GM12892 (cell line): ENCODE data around the gene DISP2.

Experiments used
- DNase-seq: peaks from one replicate; pipeline ENCODE4 v3.0.0; 2011; ENCODE audit not compliant: insufficient read length
- FAIRE-seq: peaks from 2 replicates; lab custom pipeline; 2011; peaks lifted over from hg19 to GRCh38; lab: Jason Lieb, UNC
- POLR2A ChIP-seq: IDR thresholded peaks from 2 replicates; pipeline ENCODE4 v1.6.1; 2011; ENCODE audit warnings: low read depth, low read length, control low read depth
- POLR2AphosphoS5 ChIP-seq: IDR thresholded peaks from 2 replicates; pipeline ENCODE4 v1.6.1; 2011; ENCODE audit warnings: low read depth, low read length, control low read depth
- TAF1 ChIP-seq: IDR thresholded peaks from 2 replicates; pipeline ENCODE4 v1.6.1; 2011; ENCODE audit warnings: low read depth, mild to moderate bottlenecking, control low read depth, low read length, borderline replicate concordance

The DISP2 gene

GRCh38 chr15:40320931-40321371, 37.1 kb upstream of the DISP2 start:
- TF ChIP-seq POLR2A (no peak), POLR2AphosphoS5 (no peak), TAF1 (no peak)
- FAIRE-seq: peak; percentile 56
- DNase-seq: no peak

GRCh38 chr15:40322531-40323238, 35.3 kb upstream of the DISP2 start:
- FAIRE-seq: no peak
- no peak for TF ChIP-seq TAF1
- no peak for TF ChIP-seq POLR2AphosphoS5
- no peak for TF ChIP-seq POLR2A
- no peak for DNase-seq

DNA sequence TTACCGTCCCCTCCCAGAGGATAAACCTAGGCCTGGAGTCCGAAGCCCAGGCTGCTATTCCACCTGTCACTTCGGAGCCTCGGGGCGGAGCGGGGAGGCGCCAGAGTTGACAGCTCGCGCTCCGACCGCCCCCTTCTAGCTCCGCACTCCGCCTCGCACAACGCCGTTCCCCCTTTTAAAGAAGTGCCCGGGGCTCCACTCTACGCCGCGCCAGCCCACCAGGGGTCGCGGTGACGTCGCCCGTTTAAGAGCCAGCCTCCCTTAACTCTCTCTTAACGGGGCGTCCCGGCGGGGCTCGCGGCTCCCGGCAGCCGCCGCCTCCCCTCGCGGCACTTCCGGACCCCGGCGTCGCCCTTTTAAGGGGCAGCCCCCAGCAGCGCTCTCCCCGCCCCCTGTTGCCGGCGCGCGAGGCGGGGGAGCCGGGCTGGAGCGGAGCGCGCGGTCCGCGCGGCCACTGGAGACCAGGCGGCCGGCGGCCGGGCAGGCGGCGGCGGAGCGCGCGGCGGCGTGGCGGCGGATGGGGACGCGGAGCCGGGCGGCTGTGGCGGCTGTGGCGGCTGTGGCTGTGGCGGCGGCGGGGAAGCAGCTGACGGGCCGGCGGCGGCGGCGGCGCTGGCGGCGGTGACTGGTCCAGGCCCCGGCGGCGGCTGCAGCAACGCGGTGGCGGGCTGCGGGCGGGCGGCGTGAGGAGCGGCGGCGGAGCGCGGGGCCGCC, 34.6 kb upstream of the DISP2 start, which contains the start of gene INAFM2:
INAFM2 (plus strand) TSS at position 454 of the 714 bp plus-strand sequence. CDS start 364 bp downstream, outside the sequence.
- FAIRE-seq (peak; percentile 92), DNase-seq (peak; percentile 99)

DNA sequence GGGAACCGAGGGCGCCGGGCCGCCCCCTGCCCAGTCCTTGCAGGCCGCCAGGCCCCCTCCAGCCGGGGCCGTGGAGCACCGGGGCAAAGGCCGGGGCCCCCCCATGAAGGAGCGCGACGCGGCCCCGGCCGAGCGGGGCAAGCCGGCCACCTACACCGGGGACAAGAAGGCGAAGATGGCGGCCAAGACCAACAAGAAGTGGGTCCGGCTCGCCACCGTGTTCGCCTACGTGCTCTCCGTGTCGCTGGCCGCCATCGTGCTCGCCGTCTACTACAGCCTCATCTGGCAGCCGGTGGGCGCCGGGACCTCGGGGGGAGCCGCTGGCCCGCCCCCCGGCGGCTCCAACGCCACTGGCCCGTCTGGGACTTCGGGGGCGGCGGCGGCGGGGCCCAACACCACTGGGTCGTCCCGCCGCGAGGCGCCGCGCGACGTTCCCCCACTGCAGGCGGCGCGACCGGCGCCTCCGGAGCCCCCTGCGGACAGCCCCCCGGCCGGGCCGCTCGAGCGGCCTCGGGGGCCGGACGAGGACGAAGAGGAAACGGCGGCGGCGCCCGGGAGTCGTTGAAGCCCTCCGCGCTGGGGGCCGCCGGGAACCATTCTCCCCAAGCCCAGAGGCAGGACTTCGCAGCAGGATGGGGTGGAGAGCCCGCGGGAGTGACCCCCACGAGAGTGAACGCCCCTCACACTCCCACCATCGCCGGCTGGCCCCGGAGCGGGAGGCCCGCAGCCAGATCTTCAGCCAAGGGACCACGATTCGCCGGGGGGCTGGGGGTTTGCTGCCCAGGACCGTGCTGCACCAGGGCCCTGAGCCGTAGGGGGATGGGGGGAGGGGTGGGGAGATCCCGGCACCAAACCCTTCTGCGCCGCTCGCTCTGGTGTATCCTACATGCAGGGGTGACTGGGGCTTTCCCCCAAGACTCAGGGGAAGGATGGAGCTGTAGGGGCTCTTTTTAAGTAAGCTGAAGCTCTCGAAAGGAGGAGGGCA, 33.8 kb upstream of the DISP2 start:
- FAIRE-seq (no peak), DNase-seq (no peak)
- TF ChIP-seq POLR2AphosphoS5: no peak
- TF ChIP-seq TAF1: no peak
- TF ChIP-seq POLR2A: no peak

More for the DNA sequence above, 34.6 kb upstream of the DISP2 start, which contains the start of gene INAFM2:
- no peak for TF ChIP-seq POLR2AphosphoS5
- peak; percentile 30; the same call in 1 of the 2 replicates for TF ChIP-seq POLR2A

DNA sequence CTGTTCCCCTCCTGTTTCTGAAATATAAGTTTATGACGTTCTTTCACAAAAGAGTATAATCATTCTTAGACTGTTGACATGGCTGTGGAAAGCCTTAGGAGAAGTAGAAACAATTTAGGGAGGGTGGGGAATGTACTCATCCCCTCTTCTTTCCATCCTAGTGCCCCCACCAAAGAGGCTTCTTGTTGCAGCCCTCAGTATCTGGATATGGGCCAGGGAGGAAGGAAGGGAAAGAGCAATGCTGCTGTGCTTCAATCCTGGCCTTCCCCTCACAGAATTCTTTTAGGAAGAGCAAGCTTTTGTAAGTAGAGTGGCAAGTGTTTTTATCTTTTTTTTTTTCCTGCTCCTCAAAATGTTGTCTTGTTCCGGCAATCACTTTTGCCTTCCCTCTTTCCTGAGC, 32.8 kb upstream of the DISP2 start:
- DNase-seq (no peak), FAIRE-seq (no peak)
- TF ChIP-seq TAF1 (no peak), POLR2A (no peak), POLR2AphosphoS5 (no peak)

GRCh38 chr15:40325700-40326099, 32.3 kb upstream of the DISP2 start:
- no peak for FAIRE-seq
- no peak for DNase-seq
- TF ChIP-seq POLR2A: no peak
- TF ChIP-seq TAF1: no peak
- TF ChIP-seq POLR2AphosphoS5: no peak

GRCh38 chr15:40327457-40327856, 30.6 kb upstream of the DISP2 start:
- DNase-seq (no peak), FAIRE-seq (no peak)
- TF ChIP-seq POLR2AphosphoS5 (no peak), POLR2A (no peak), TAF1 (no peak)

DNA sequence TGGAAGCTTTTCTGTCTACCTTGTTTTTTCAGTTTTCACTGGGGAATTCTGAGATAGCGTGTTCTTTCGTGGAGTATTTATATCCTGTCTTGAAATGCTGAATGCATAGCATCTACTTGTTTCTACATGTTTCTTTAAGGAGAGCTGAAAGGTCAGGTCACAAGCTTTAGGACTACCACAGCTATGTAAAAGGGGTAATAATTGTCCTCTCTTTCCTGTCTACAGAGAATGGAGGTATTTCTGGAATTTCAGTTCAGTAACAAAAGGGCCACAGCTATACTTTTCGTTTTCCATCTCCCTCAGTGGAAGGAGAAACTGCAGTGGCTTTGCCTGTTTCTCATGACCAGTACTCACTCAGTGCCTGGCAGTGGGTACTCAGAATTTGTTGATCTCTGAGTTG, 29.8 kb upstream of the DISP2 start:
- DNase-seq (no peak), FAIRE-seq (no peak)
- TF ChIP-seq TAF1 (no peak), POLR2A (no peak), POLR2AphosphoS5 (no peak)

- DNase-seq (no peak), FAIRE-seq (no peak)
- no peak for TF ChIP-seq TAF1
- TF ChIP-seq POLR2AphosphoS5: no peak
- no peak for TF ChIP-seq POLR2A
These were observed 29.3 kb upstream of the DISP2 start for GRCh38 chr15:40328751-40329150.

DNA sequence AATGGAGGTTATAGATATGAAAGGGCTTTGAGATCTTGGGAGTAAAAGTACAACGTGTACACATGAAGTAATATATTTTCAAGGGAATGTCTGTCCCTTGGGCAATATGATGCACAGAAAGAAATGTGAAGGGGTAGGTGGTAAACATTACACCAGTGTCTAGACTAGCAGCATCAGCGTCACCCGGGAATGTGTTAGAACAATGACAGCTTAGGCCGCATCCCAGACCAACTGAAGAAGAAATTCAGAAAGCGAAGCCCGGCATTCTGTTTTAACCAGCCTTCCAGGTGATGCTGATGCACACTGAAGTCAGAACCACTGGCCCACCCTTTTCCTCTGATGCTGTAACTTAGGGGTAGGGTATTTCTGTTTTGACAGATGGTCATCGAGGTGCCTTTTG, 28.2 kb upstream of the DISP2 start:
- no peak for FAIRE-seq
- DNase-seq: no peak
- TF ChIP-seq POLR2A: no peak
- TF ChIP-seq TAF1: no peak
- no peak for TF ChIP-seq POLR2AphosphoS5

DNA sequence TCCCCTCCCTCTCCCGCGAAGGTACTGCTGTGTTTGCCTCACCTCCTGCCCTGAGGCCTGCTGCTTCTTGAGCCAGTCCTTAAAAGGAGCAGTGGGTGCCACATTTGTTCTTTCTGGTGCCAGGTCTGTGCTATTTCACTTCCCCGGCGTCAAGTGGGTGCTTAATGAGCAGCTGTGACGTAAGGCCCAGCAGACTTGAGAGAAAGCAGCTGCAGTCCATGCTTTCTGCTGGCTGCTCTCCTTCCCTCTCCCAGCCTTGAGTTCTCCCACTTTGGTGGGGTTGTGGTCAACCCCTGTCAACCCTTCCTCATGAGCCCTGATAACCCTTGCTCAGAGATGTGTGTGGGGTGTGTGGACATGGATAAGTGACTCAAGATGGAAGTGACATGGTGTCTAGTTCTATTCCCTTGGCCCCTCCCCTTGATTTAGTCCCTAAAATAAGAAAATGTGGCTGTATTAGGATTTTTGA, 27.6 kb upstream of the DISP2 start:
- TF ChIP-seq TAF1 (no peak), POLR2A (no peak), POLR2AphosphoS5 (no peak)
- no peak for DNase-seq
- no peak for FAIRE-seq

- DNase-seq: no peak
- TF ChIP-seq POLR2A: no peak
- no peak for TF ChIP-seq TAF1
- no peak for TF ChIP-seq POLR2AphosphoS5
- FAIRE-seq: no peak
These were observed 27.0 kb upstream of the DISP2 start for GRCh38 chr15:40331026-40331425.
